Breast epithelium (tissue), 3 donors: ENCODE measurements around the gene TRAF3IP1.

Source experiments
- POLR2AphosphoS5 ChIP-seq, 3 donors: sonication (generic); formaldehyde crosslinking; IDR thresholded peaks; one replicate each; pipeline ENCODE4 v1.6.1; 2017; ENCODE audit warnings: antibody characterized with exemption in 3 of 3
- TF ChIP-seq, protein P1 (sequence below), 3 donors: fragments of 450-650 bp; IDR thresholded peaks; one replicate each; pipeline ENCODE4 v1.5.1; 2016 to 2017; ENCODE audit warnings: antibody characterized with exemption in 3 of 3, mild to moderate bottlenecking in 3 of 3, moderate library complexity in 3 of 3

DNA sequence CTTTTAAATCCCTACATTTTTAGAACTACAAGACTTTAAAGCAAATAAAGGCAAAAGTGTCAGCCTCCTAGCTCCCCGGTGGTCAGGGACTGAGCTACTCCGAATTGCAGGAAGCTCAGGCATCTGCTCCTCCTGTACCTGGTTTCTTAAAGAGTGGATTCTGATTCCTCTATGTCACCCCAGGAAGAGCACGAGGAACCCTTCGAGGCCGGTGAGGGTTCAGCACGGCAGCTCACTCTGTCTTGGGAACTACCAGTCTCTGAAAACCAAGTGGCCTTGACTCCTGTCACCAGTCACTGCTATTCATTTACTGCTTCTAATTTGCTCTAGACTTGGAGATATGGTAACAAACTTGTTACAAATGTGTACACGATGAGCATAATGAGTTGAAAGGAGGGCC lies 34.2 kb upstream of the TRAF3IP1 start:
- TF ChIP-seq, protein P1, sequence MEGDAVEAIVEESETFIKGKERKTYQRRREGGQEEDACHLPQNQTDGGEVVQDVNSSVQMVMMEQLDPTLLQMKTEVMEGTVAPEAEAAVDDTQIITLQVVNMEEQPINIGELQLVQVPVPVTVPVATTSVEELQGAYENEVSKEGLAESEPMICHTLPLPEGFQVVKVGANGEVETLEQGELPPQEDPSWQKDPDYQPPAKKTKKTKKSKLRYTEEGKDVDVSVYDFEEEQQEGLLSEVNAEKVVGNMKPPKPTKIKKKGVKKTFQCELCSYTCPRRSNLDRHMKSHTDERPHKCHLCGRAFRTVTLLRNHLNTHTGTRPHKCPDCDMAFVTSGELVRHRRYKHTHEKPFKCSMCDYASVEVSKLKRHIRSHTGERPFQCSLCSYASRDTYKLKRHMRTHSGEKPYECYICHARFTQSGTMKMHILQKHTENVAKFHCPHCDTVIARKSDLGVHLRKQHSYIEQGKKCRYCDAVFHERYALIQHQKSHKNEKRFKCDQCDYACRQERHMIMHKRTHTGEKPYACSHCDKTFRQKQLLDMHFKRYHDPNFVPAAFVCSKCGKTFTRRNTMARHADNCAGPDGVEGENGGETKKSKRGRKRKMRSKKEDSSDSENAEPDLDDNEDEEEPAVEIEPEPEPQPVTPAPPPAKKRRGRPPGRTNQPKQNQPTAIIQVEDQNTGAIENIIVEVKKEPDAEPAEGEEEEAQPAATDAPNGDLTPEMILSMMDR (IDR thresholded peaks at IDR 0.05), result no peak
- TF ChIP-seq POLR2AphosphoS5 (IDR thresholded peaks at IDR 0.05), result no peak
